H9 (cell line): ENCODE data around the gene IGFBP7. TPM values are rescaled to one million over a fixed set of nuclear protein-coding genes. Genes with fewer than 3 reads are reported as not detected.

Experiments used
- DNase-seq: peaks from one replicate; pipeline ENCODE4 v3.0.0-alpha.2; 2017
- H2AFZ ChIP-seq: one replicate; pipeline ENCODE4 v1.6.1; 2013; ENCODE audit warnings: mild to moderate bottlenecking, low read length, control low read depth, moderate library complexity
- H2AK5ac ChIP-seq: 2 replicates; pipeline ENCODE4 v1.6.1; 2013; ENCODE audit warnings: low read length, control low read depth, mixed read lengths; ENCODE audit not compliant: insufficient read length
- H2BK120ac ChIP-seq: one replicate; pipeline ENCODE4 v1.6.1; 2013; ENCODE audit warnings: low read depth, mild to moderate bottlenecking, low read length, control low read depth, inconsistent platforms; ENCODE audit not compliant: poor library complexity, severe bottlenecking
- H2BK12ac ChIP-seq: 2 replicates; pipeline ENCODE4 v1.6.1; 2013; ENCODE audit warnings: low read length, control low read depth, mixed read lengths, low read depth; ENCODE audit not compliant: insufficient read length
- H2BK15ac ChIP-seq: 2 replicates; pipeline ENCODE4 v1.6.1; 2013; ENCODE audit warnings: low read depth, low read length, control low read depth
- H2BK20ac ChIP-seq: one replicate; pipeline ENCODE4 v1.6.1; 2013; ENCODE audit warnings: low read depth, mild to moderate bottlenecking, low read length, control low read depth, inconsistent platforms; ENCODE audit not compliant: poor library complexity, severe bottlenecking
- H2BK5ac ChIP-seq: 2 replicates; pipeline ENCODE4 v1.6.1; 2013; ENCODE audit warnings: low read length, control low read depth, mixed read lengths; ENCODE audit not compliant: insufficient read length
- H3K14ac ChIP-seq: 2 replicates; pipeline ENCODE4 v1.6.1; 2013; ENCODE audit warnings: low read length, control low read depth; ENCODE audit not compliant: insufficient read depth
- H3K18ac ChIP-seq: 2 replicates; pipeline ENCODE4 v1.6.1; 2013; ENCODE audit warnings: low read depth, mild to moderate bottlenecking, mixed read lengths, low read length, control low read depth; ENCODE audit not compliant: insufficient read length
- H3K23ac ChIP-seq: 2 replicates; pipeline ENCODE4 v1.6.1; 2013; ENCODE audit warnings: low read length, control low read depth, mixed read lengths, low read depth; ENCODE audit not compliant: insufficient read length
- H3K23me2 ChIP-seq: 2 replicates; pipeline ENCODE4 v1.6.1; 2013; ENCODE audit warnings: low read depth, mild to moderate bottlenecking, mixed read lengths, low read length, control low read depth; ENCODE audit not compliant: insufficient read length, poor library complexity, severe bottlenecking
- H3K27ac ChIP-seq: 2 replicates; pipeline ENCODE4 v1.5.1; 2013; ENCODE audit warnings: low read length, control low read depth, mixed read lengths, low read depth; ENCODE audit not compliant: insufficient read length
- H3K27me3 ChIP-seq: 2 replicates; pipeline ENCODE4 v1.6.1; 2013; ENCODE audit warnings: low read length, control low read depth, inconsistent platforms; ENCODE audit not compliant: insufficient read depth
- H3K4ac ChIP-seq: 2 replicates; pipeline ENCODE4 v1.6.1; 2013; ENCODE audit warnings: low read depth, mild to moderate bottlenecking, control low read depth, inconsistent platforms, low read length, moderate library complexity
- H3K4me1 ChIP-seq: 2 replicates; pipeline ENCODE4 v1.6.1; 2013; ENCODE audit warnings: low read length, control low read depth, inconsistent platforms; ENCODE audit not compliant: insufficient read depth
- H3K4me2 ChIP-seq: 2 replicates; pipeline ENCODE4 v1.6.1; 2013; ENCODE audit warnings: low read length, control low read depth, mixed read lengths; ENCODE audit not compliant: insufficient read length, insufficient read depth
- H3K56ac ChIP-seq: 2 replicates; pipeline ENCODE4 v1.6.1; 2013; ENCODE audit warnings: low read depth, mild to moderate bottlenecking, mixed read lengths, low read length, control low read depth; ENCODE audit not compliant: insufficient read length
- H3K79me1 ChIP-seq: 2 replicates; pipeline ENCODE4 v1.6.1; 2013; ENCODE audit warnings: low read depth, mild to moderate bottlenecking, moderate library complexity, low read length, control low read depth, inconsistent platforms; ENCODE audit not compliant: insufficient read depth, poor library complexity, severe bottlenecking
- H3K79me2 ChIP-seq: 2 replicates; pipeline ENCODE4 v1.6.1; 2013; ENCODE audit warnings: low read length, control low read depth, inconsistent platforms; ENCODE audit not compliant: insufficient read depth
- H3K9ac ChIP-seq: 2 replicates; pipeline ENCODE4 v1.6.1; 2013; ENCODE audit warnings: low read length, control low read depth, mixed read lengths; ENCODE audit not compliant: insufficient read length; ENCODE audit errors: extremely low read depth
- H3K9me3 ChIP-seq: one replicate; pipeline ENCODE4 v1.6.1; 2013; ENCODE audit warnings: low read depth, low read length, inconsistent platforms; ENCODE audit not compliant: control insufficient read depth
- H3T11ph ChIP-seq: one replicate; pipeline ENCODE4 v1.6.1; 2013; ENCODE audit warnings: mild to moderate bottlenecking, low read length, control low read depth, inconsistent platforms
- H4K20me1 ChIP-seq: one replicate; pipeline ENCODE4 v1.6.1; 2013; ENCODE audit not compliant: control insufficient read depth, insufficient read length, insufficient read depth
- H4K5ac ChIP-seq: 2 replicates; pipeline ENCODE4 v1.6.1; 2013; ENCODE audit warnings: low read depth, mild to moderate bottlenecking, mixed read lengths, low read length, control low read depth; ENCODE audit not compliant: insufficient read length
- H4K8ac ChIP-seq: replicated peaks from 2 replicates; pipeline ENCODE4 v1.6.1; 2013; ENCODE audit warnings: low read length, control low read depth, mixed read lengths, low read depth; ENCODE audit not compliant: insufficient read length
- H4K91ac ChIP-seq: 2 replicates; pipeline ENCODE4 v1.6.1; 2013; ENCODE audit warnings: low read depth, mild to moderate bottlenecking, moderate library complexity, mixed read lengths, low read length, control low read depth; ENCODE audit not compliant: insufficient read length
- H3K27ac Mint-ChIP-seq, 3 experiments: 2 replicates in 2 of 3; 3 replicates in 1 of 3; pipeline ENCODE4 v1.8.0; 2020 to 2021; ENCODE audit warnings: mixed read lengths in 3 of 3, mild to moderate bottlenecking in 1 of 3, moderate library complexity in 1 of 3
- H3K27me3 Mint-ChIP-seq: 2 replicates; pipeline ENCODE4 v1.8.0; 2021; ENCODE audit warnings: low read depth, mild to moderate bottlenecking, moderate library complexity, mixed read lengths
- H3K36me3 Mint-ChIP-seq, 3 experiments: 2 replicates in 2 of 3; 3 replicates in 1 of 3; pipeline ENCODE4 v1.8.0; 2020 to 2021; ENCODE audit warnings: low read depth in 3 of 3, mixed read lengths in 3 of 3; ENCODE audit not compliant: insufficient read depth in 1 of 3
- H3K4me1 Mint-ChIP-seq, 2 experiments: 2 replicates each; pipeline ENCODE4 v1.8.0; 2020; ENCODE audit warnings: mixed read lengths in 2 of 2
- H3K4me3 Mint-ChIP-seq, 2 experiments: 2 replicates in 1 of 2; 3 replicates in 1 of 2; pipeline ENCODE4 v1.8.0; 2020 to 2021; ENCODE audit warnings: mild to moderate bottlenecking in 2 of 2, mixed read lengths in 2 of 2, moderate library complexity in 1 of 2
- H3K9me3 Mint-ChIP-seq, 2 experiments: 2 replicates in 1 of 2; 3 replicates in 1 of 2; pipeline ENCODE4 v1.8.0; 2020; ENCODE audit warnings: mild to moderate bottlenecking in 2 of 2, mixed read lengths in 2 of 2, moderate library complexity in 1 of 2
- CTCF ChIP-seq: fragments of 200-600 bp; sonication (generic); conservative IDR thresholded peaks from 3 replicates; pipeline ENCODE4 v1.8.0; 2021; ENCODE audit warnings: antibody characterized with exemption, mild to moderate bottlenecking
- WGBS: extraction: QIAGEN DNeasy Blood & Tissue Kit; methylation state at CpG from one replicate; pipeline ENCODE4 v1.1.7; 2013; ENCODE audit warnings: missing lambda C conversion rate, low lambda C conversion rate, mixed read lengths; ENCODE audit not compliant: insufficient read length; ENCODE audit errors: extremely low coverage; 5-methylcytosine and 5-hydroxymethylcytosine counted together
- total RNA-seq: library from RNA; stranded (reverse); gene quantifications from 2 replicates; pipeline ENCODE4 v1.2.1, GENCODE V29; 2021

IGFBP7 gene
- total RNA-seq, 1 experiment from 2014 or later: 0.37 TPM

- H4K8ac ChIP-seq: no peak overlapping the region
- H3K18ac ChIP-seq: no peak overlapping the region
- H3K23me2 ChIP-seq: no peaks in the 10 kb centered on the region
- no peak overlapping the region for H2BK5ac ChIP-seq
- Mint-ChIP-seq H3K4me1 (peaks cover 2 to 3% of the 10 kb centered on the region in 2 experiments; a peak in 2 of 4 replicates), H3K27ac (no peak overlapping the region), H3K36me3 (peaks cover 0 to 7% (median 4%) of the 10 kb centered on the region in 3 experiments; a peak in 3 of 7 replicates), H3K4me3 (no peak overlapping the region), H3K9me3 (peaks cover 3 to 8% of the 10 kb centered on the region in 2 experiments; a peak in 4 of 5 replicates), H3K27me3 (peaks cover 9% of the 10 kb centered on the region)
- H3K4me1 ChIP-seq: no peaks in the 10 kb centered on the region
- H3K23ac ChIP-seq: no peak overlapping the region
- TF ChIP-seq CTCF: no peak
- H3K27ac ChIP-seq: no peak overlapping the region
- no peak overlapping the region for H3T11ph ChIP-seq
- H2AK5ac ChIP-seq: no peak overlapping the region
- H3K4ac ChIP-seq: no peak overlapping the region
- no peaks in the 10 kb centered on the region for H3K79me2 ChIP-seq
- no peak overlapping the region for H3K9ac ChIP-seq
- H4K5ac ChIP-seq: no peak overlapping the region
- H2BK120ac ChIP-seq: no peak overlapping the region
- H4K91ac ChIP-seq: no peak overlapping the region
- H2BK15ac ChIP-seq: no peak overlapping the region
- H3K79me1 ChIP-seq: no peaks in the 10 kb centered on the region
- no peak for DNase-seq
- H2AFZ ChIP-seq: no peak overlapping the region
- no peak overlapping the region for H3K56ac ChIP-seq
- H3K27me3 ChIP-seq: no peaks in the 10 kb centered on the region
- no peaks in the 10 kb centered on the region for H4K20me1 ChIP-seq
- no peak overlapping the region for H2BK20ac ChIP-seq
- H3K14ac ChIP-seq: no peak overlapping the region
- no peaks in the 10 kb centered on the region for H3K9me3 ChIP-seq
- no peak overlapping the region for H3K4me2 ChIP-seq
- WGBS: no CpG with 5 or more reads among the region's 3 CpGs
- H2BK12ac ChIP-seq: no peak overlapping the region
These were observed 59.1 kb downstream of the IGFBP7 start for GRCh38 chr4:57051095-57051494.
